WERI-Rb-1 (cell line): ENCODE measurements around the gene AASDH.
A peak's percentile ranks its signal among the peaks of the same experiment; 100 is the strongest.

Experiments used
- DNase-seq: peaks from one replicate; pipeline ENCODE4 v3.0.0-alpha.2; 2020
- H3K27ac ChIP-seq: fragments of 250-450 bp; sonication (Bioruptor Pico); 2 replicates; pipeline ENCODE4 v1.5.1; 2020; ENCODE audit warnings: mild to moderate bottlenecking, moderate library complexity
- H3K27me3 ChIP-seq: fragments of 250-450 bp; sonication (Bioruptor Pico); 2 replicates; pipeline ENCODE4 v1.5.1; 2021; ENCODE audit warnings: mild to moderate bottlenecking, low read depth, moderate library complexity; ENCODE audit not compliant: insufficient read depth, severe bottlenecking
- H3K36me3 ChIP-seq: fragments of 250-450 bp; sonication (Bioruptor Pico); 2 replicates; pipeline ENCODE4 v1.5.1; 2020; ENCODE audit warnings: mild to moderate bottlenecking, moderate library complexity
- H3K4me3 ChIP-seq: 2 replicates; pipeline ENCODE4 v1.5.1; 2011; ENCODE audit warnings: low read depth, mild to moderate bottlenecking, control low read depth, low read length
- H3K9me3 ChIP-seq: fragments of 250-450 bp; sonication (Bioruptor Pico); 2 replicates; pipeline ENCODE4 v1.5.1; 2021; ENCODE audit warnings: mild to moderate bottlenecking, moderate library complexity; ENCODE audit not compliant: severe bottlenecking
- TF ChIP-seq, protein P1 (sequence below): IDR thresholded peaks from 2 replicates; pipeline ENCODE4 v1.5.1; 2011; ENCODE audit warnings: low read depth, mild to moderate bottlenecking, control low read depth, inconsistent platforms, low read length

AASDH gene

GRCh38 chr4:56387023-56388001, at the start of gene AASDH:
TSS of gene AASDH (minus strand) at chr4:56387491. CDS start at chr4:56384299, 3,192 bp downstream.
- Histone ChIP-seq H3K27ac (peak within 1 kb of the TSS; percentile 85), H3K9me3 (no peaks in the 10 kb centered on the region), H3K36me3 (peaks cover 2% of the 10 kb centered on the region; the same call in 1 of the 2 replicates), H3K27me3 (no peaks in the 10 kb centered on the region), H3K4me3 (peak within 1 kb of the TSS; percentile 83)
- TF ChIP-seq, protein P1, sequence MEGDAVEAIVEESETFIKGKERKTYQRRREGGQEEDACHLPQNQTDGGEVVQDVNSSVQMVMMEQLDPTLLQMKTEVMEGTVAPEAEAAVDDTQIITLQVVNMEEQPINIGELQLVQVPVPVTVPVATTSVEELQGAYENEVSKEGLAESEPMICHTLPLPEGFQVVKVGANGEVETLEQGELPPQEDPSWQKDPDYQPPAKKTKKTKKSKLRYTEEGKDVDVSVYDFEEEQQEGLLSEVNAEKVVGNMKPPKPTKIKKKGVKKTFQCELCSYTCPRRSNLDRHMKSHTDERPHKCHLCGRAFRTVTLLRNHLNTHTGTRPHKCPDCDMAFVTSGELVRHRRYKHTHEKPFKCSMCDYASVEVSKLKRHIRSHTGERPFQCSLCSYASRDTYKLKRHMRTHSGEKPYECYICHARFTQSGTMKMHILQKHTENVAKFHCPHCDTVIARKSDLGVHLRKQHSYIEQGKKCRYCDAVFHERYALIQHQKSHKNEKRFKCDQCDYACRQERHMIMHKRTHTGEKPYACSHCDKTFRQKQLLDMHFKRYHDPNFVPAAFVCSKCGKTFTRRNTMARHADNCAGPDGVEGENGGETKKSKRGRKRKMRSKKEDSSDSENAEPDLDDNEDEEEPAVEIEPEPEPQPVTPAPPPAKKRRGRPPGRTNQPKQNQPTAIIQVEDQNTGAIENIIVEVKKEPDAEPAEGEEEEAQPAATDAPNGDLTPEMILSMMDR, result no peak
- DNase-seq, result peak; percentile 95

DNA sequence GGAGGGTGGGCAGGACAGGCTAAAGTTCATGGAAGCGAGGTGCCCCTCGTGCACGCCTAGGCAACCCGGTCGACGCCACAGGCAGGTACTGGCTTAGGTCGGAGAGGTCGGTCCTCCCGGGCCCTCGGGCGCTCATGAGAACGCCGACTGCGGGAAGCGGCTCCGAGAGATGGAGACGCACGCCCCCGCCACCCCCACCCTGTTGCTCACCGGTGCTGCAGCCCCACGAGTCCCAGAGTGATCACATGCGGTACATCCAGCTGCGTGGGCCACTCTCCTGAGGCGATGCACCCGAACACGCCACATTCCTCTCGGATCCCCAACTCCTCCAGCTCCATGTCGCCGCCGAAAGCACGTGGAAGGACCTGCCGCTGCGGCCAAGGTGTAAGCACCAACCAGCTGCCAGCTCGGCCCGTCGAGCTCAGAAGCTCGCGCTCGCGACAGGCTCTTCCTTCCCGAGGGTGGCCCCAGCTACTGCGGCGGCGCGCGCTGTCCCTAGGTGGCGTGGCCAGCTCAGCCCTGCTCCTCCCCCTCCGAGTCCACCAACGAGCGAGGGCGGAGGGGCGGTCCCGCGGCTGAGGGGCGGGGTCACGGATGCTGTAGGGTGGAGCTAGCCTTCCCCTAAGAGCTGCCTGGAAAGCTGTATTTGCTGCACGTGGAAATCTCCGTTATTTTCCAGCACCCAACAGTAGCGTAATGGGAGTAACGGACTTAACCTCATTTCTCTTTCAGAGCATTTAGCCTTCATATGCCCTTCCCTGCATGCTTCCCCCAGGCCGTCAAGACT, 48.0 kb upstream of the AASDH start, which contains the start of gene PPAT:
TSS of gene PPAT (minus strand) at position 476 of the 787 bp plus-strand sequence. CDS start at position 338, 138 bp downstream.
- Histone ChIP-seq H3K36me3 (peaks cover 24% of the 10 kb centered on the region), H3K4me3 (peak within 1 kb of the TSS; percentile 99), H3K27ac (peak within 1 kb of the TSS; percentile 96), H3K27me3 (no peaks in the 10 kb centered on the region), H3K9me3 (no peaks in the 10 kb centered on the region)
- DNase-seq, result peak; percentile 98
- TF ChIP-seq, protein P1, result peak; percentile 28; the same call in 1 of the 2 replicates

DNA sequence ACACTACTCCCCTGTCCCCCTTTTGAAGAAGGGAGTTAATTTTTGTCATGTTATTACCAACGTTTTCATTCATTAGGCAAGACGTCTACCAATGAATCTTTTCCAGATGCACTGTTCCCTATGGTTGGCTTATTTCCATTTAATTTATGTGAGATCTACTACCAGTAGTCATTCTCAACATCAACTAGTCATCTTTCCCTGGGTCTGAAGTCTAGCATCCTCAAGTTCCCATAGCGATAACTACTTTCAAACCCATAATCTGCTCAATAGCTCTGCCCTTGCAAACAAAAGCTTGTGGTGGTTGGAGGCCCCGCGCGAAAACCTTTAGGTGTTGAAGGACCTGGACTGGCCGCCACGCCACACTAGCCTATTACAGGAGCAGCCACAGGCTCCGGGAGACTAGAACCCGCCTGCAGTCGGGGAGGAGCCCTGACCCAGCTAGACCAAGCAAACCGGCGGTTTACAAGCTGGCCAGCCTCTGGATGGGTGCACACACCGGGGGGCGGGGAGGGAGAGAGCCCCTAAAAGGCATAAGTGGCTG, 47.4 kb upstream of the AASDH start:
- Histone ChIP-seq H3K27ac (peak overlapping the region; percentile 96), H3K27me3 (no peaks in the 10 kb centered on the region), H3K4me3 (peak overlapping the region; percentile 99), H3K9me3 (no peaks in the 10 kb centered on the region), H3K36me3 (peaks cover 18% of the 10 kb centered on the region)
- peak; percentile 77 for DNase-seq
- TF ChIP-seq, protein P1, result no peak

- H3K27ac ChIP-seq, result no peak overlapping the region
- peaks cover 12% of the 10 kb centered on the region for H3K36me3 ChIP-seq
- no peaks in the 10 kb centered on the region for H3K27me3 ChIP-seq
- H3K4me3 ChIP-seq, result no peak overlapping the region
- no peaks in the 10 kb centered on the region for H3K9me3 ChIP-seq
- TF ChIP-seq, protein P1, result no peak
- DNase-seq, result no peak
Observed at GRCh38 chr4:56433280-56433679, 46.0 kb upstream of the AASDH start.

DNA sequence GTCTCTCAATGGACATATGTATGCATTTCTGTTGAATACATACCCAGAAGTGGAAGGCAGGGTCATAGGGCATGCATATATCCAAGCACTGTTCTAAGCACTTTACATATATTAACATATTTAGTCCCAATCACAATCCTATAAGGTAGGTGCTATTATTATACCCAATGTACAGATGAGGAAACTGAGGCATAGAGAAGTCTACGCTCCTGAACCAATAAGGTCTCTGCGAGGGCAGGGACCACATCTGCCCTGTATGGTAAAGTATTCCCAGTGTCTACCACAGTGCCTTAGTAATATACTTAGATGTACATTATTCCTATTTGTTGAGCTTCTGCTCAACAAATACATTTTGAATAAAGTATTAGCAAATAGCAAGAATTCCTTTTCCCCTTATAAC, 42.9 kb upstream of the AASDH start:
- no peak for DNase-seq
- H3K36me3 ChIP-seq, result peaks cover 9% of the 10 kb centered on the region; the same call in 1 of the 2 replicates
- H3K4me3 ChIP-seq, result no peak overlapping the region
- H3K9me3 ChIP-seq, result no peaks in the 10 kb centered on the region
- no peak overlapping the region for H3K27ac ChIP-seq
- H3K27me3 ChIP-seq, result no peaks in the 10 kb centered on the region
- TF ChIP-seq, protein P1, result no peak
